AG09309 (cell line): Measurements from ENCODE around the gene PLXNB1.

Experiments
- DNase-seq: peaks from one replicate; pipeline ENCODE4 v3.0.0-alpha.2; 2010; ENCODE audit warnings: low read depth
- H3K4me3 ChIP-seq: 2 replicates; pipeline ENCODE4 v1.5.1; 2011; ENCODE audit warnings: mild to moderate bottlenecking, low read depth, low read length, moderate library complexity; ENCODE audit not compliant: control insufficient read depth
- TF ChIP-seq, protein P1 (sequence below): IDR thresholded peaks from 2 replicates; pipeline ENCODE4 v1.5.1; 2011; ENCODE audit warnings: mild to moderate bottlenecking, low read depth, low read length, inconsistent platforms; ENCODE audit not compliant: insufficient read depth, control insufficient read depth; ENCODE audit errors: missing control alignments

The PLXNB1 gene

GRCh38 chr3:48423883-48424695 is 5.8 kb downstream of the PLXNB1 start:
- TF ChIP-seq, protein P1, sequence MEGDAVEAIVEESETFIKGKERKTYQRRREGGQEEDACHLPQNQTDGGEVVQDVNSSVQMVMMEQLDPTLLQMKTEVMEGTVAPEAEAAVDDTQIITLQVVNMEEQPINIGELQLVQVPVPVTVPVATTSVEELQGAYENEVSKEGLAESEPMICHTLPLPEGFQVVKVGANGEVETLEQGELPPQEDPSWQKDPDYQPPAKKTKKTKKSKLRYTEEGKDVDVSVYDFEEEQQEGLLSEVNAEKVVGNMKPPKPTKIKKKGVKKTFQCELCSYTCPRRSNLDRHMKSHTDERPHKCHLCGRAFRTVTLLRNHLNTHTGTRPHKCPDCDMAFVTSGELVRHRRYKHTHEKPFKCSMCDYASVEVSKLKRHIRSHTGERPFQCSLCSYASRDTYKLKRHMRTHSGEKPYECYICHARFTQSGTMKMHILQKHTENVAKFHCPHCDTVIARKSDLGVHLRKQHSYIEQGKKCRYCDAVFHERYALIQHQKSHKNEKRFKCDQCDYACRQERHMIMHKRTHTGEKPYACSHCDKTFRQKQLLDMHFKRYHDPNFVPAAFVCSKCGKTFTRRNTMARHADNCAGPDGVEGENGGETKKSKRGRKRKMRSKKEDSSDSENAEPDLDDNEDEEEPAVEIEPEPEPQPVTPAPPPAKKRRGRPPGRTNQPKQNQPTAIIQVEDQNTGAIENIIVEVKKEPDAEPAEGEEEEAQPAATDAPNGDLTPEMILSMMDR: no peak
- no peak for DNase-seq
- no peak overlapping the region for H3K4me3 ChIP-seq

DNA sequence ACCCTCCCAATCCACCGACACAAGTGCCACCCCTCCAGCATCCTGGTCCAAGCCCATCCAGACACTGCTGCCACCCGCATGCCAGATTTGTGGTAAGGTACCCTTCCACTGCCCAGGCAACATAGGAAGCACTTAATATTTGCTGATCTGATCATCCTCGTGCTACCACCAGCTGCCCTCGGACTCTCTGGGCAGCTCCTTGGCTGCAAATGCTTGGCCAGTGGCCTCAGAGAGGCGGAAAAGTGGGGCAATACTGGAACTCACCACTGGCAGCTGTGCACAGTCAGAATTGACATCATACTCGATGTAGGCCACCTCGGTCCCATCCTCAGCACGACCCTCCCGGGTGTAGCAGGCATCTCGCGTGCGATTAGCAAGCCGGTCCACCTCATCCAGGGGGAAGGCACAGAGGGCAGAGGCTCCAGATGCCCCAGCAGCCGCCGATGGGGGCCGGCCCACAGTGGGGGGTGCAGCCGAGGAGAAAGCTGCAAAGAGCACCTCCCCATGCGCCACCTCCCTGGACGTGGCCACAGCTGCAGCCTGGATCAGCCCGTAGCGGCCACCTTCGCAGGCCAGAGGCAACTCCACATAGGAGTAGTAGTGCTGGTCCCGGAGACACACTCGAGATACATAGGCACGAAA is 6.5 kb downstream of the PLXNB1 start:
- no peak for DNase-seq
- H3K4me3 ChIP-seq: no peak overlapping the region
- TF ChIP-seq, protein P1: no peak

DNA sequence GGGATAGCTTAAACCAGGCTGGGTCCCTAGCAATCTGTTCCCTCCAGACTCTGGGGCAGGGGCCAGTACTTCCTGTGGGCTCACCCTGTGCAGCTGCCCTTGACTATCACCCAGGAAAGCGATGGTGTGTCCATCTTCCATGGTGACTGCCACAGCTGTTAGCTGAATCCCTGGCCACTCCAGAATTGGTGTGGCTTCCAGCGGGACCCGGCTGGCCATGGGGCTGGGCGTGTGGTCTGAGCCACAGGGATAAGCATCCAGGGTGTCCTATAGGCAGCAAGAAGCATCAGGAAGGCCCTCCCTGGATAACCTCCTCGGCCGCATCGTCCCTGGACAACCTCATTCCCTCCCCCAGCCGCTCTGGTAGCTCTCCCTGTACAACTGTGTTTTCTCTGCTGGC is 7.2 kb downstream of the PLXNB1 start:
- no peak for DNase-seq
- TF ChIP-seq, protein P1: no peak
- H3K4me3 ChIP-seq: no peak overlapping the region

DNA sequence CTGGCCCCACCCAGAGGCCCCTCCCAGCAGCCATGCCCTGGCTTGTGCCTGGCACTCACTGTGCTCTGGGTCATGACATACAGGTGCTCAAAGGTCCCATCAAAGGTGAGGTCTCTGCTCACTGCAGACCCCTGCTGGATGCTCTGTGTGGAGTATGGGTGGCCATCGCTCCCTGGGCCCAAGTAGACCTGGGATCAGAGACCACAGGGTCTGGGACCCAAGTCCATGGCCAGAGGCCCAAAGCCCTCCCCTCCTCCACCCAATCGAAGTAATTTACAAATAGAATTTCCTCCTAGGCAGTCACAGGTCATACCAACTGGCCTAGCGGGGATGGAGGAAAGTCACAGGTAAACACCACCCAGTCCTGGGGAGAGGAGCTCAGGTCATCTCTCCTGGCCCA is 7.6 kb downstream of the PLXNB1 start:
- no peak for DNase-seq
- H3K4me3 ChIP-seq: no peak overlapping the region
- TF ChIP-seq, protein P1: no peak

DNA sequence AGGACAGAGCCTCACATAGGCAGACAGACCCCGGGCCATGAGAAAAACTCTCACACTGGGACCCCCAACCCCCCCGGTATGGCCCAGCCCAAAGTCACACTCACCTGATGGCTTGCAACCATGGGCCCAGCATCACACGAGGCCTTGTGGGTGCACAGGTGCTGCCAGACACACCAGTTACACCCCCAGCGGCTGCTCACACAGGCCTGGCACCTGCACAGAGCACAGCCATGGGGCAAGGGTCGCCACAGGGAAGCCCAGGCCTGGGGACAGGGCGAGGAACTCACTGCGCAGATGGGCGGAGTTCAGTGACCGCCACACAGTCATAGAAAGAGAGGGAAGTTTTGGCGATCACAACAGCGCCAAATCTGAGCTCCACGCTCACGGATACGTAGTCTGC is 9.3 kb downstream of the PLXNB1 start:
- H3K4me3 ChIP-seq: no peak overlapping the region
- TF ChIP-seq, protein P1: no peak
- DNase-seq: no peak

- H3K4me3 ChIP-seq: no peak overlapping the region
- no peak for DNase-seq
- TF ChIP-seq, protein P1: no peak
These were observed 10.3 kb downstream of the PLXNB1 start for GRCh38 chr3:48419597-48419996.
